Skeletal muscle satellite cell (primary cell): ENCODE data around the gene CNTN4. TPM values are rescaled to one million over a fixed set of nuclear protein-coding genes. Genes with fewer than 3 reads are reported as not detected.
"Not testable (repeated sequence)": the region's sequence is repeated elsewhere in the genome, so short reads cannot be mapped to it uniquely, and the experiment has no call there.

Experiments used
- H3K27me3 ChIP-seq: 2 replicates; pipeline ENCODE4 v1.7.0; 2013; ENCODE audit warnings: low read length; ENCODE audit not compliant: control insufficient read depth, insufficient read depth
- H3K36me3 ChIP-seq: 2 replicates; pipeline ENCODE4 v1.7.0; 2013; ENCODE audit warnings: mild to moderate bottlenecking, control low read depth, low read length; ENCODE audit not compliant: insufficient read depth
- H3K4me1 ChIP-seq: 2 replicates; pipeline ENCODE4 v1.7.0; 2013; ENCODE audit warnings: low read length; ENCODE audit not compliant: control insufficient read depth, insufficient read depth
- H3K4me2 ChIP-seq: 2 replicates; pipeline ENCODE4 v1.7.0; 2013; ENCODE audit warnings: mild to moderate bottlenecking, low read length
- H3K4me3 ChIP-seq: 2 replicates; pipeline ENCODE4 v1.7.0; 2013; ENCODE audit warnings: low read length
- H3K9ac ChIP-seq: 2 replicates; pipeline ENCODE4 v1.7.0; 2013; ENCODE audit warnings: mild to moderate bottlenecking, low read depth, low read length, moderate library complexity
- H3K9me3 ChIP-seq: replicated peaks from 2 replicates; pipeline ENCODE4 v1.7.0; 2013; ENCODE audit warnings: mild to moderate bottlenecking, control low read depth, low read length
- total RNA-seq: library from RNA; depleted of rRNA; stranded (reverse); fragments of >200 nt; gene quantifications from 2 replicates; pipeline ENCODE4 v1.2.3, GENCODE V29; 2012; rRNA removed

The CNTN4 gene
- total RNA-seq: not detected in 2 replicates

GRCh38 chr3:2098398-2099027 lies at the start of gene CNTN4:
CNTN4 (plus strand) TSS chr3:2098866.
- H3K9ac ChIP-seq: no peak within 1 kb of the TSS
- H3K9me3 ChIP-seq: no peaks in the 10 kb centered on the region
- H3K4me2 ChIP-seq: no peak within 1 kb of the TSS
- no peaks in the 10 kb centered on the region for H3K36me3 ChIP-seq
- H3K4me1 ChIP-seq: no peaks in the 10 kb centered on the region
- H3K27me3 ChIP-seq: no peaks in the 10 kb centered on the region
- H3K4me3 ChIP-seq: no peak within 1 kb of the TSS

GRCh38 chr3:2061360-2061759 lies 37.3 kb upstream of the CNTN4 start:
- H3K27me3 ChIP-seq: no peaks in the 10 kb centered on the region
- H3K4me3 ChIP-seq: no peak overlapping the region
- H3K4me2 ChIP-seq: no peak overlapping the region
- H3K9me3 ChIP-seq: peaks cover 7% of the 10 kb centered on the region
- no peaks in the 10 kb centered on the region for H3K4me1 ChIP-seq
- H3K9ac ChIP-seq: no peak overlapping the region
- H3K36me3 ChIP-seq: no peaks in the 10 kb centered on the region

GRCh38 chr3:2071531-2071930 lies 27.1 kb upstream of the CNTN4 start:
- Histone ChIP-seq H3K4me2 (no peak overlapping the region), H3K27me3 (no peaks in the 10 kb centered on the region), H3K9me3 (no peaks in the 10 kb centered on the region), H3K9ac (no peak overlapping the region), H3K36me3 (no peaks in the 10 kb centered on the region), H3K4me3 (no peak overlapping the region), H3K4me1 (no peaks in the 10 kb centered on the region)

- no peaks in the 10 kb centered on the region for H3K27me3 ChIP-seq
- H3K9me3 ChIP-seq: no peaks in the 10 kb centered on the region
- no peaks in the 10 kb centered on the region for H3K36me3 ChIP-seq
- no peak overlapping the region for H3K4me3 ChIP-seq
- no peak overlapping the region for H3K9ac ChIP-seq
- H3K4me1 ChIP-seq: no peaks in the 10 kb centered on the region
- no peak overlapping the region for H3K4me2 ChIP-seq
Observed at GRCh38 chr3:2078821-2079220, 19.8 kb upstream of the CNTN4 start.

- Histone ChIP-seq H3K4me2 (no peak overlapping the region), H3K36me3 (no peaks in the 10 kb centered on the region), H3K4me1 (no peaks in the 10 kb centered on the region), H3K27me3 (no peaks in the 10 kb centered on the region), H3K9me3 (no peaks in the 10 kb centered on the region), H3K9ac (no peak overlapping the region), H3K4me3 (no peak overlapping the region)
Observed at GRCh38 chr3:2082871-2083480, 15.7 kb upstream of the CNTN4 start.

- not testable (repeated sequence) for H3K9ac ChIP-seq
Observed at GRCh38 chr3:2083558-2083957, 15.1 kb upstream of the CNTN4 start.

GRCh38 chr3:2090095-2090911 lies 8.4 kb upstream of the CNTN4 start:
- no peak overlapping the region for H3K4me2 ChIP-seq
- H3K9me3 ChIP-seq: peaks cover 12% of the 10 kb centered on the region
- no peaks in the 10 kb centered on the region for H3K36me3 ChIP-seq
- no peaks in the 10 kb centered on the region for H3K4me1 ChIP-seq
- H3K4me3 ChIP-seq: no peak overlapping the region
- no peak overlapping the region for H3K9ac ChIP-seq
- no peaks in the 10 kb centered on the region for H3K27me3 ChIP-seq

More at GRCh38 chr3:2083558-2083957, 15.1 kb upstream of the CNTN4 start:
- H3K4me2 ChIP-seq, H3K4me1 ChIP-seq, H3K9me3 ChIP-seq, H3K36me3 ChIP-seq, H3K4me3 ChIP-seq, H3K27me3 ChIP-seq: not testable (repeated sequence)

GRCh38 chr3:2092758-2093157 lies 5.9 kb upstream of the CNTN4 start:
- Histone ChIP-seq H3K4me3 (no peak overlapping the region), H3K4me1 (no peaks in the 10 kb centered on the region), H3K9me3 (peaks cover 12% of the 10 kb centered on the region), H3K27me3 (no peaks in the 10 kb centered on the region), H3K4me2 (no peak overlapping the region), H3K9ac (no peak overlapping the region), H3K36me3 (no peaks in the 10 kb centered on the region)

GRCh38 chr3:2094941-2095340 lies 3.7 kb upstream of the CNTN4 start:
- Histone ChIP-seq H3K4me3 (no peak overlapping the region), H3K4me2 (no peak overlapping the region), H3K36me3 (no peaks in the 10 kb centered on the region), H3K9me3 (peaks cover 12% of the 10 kb centered on the region), H3K4me1 (no peaks in the 10 kb centered on the region), H3K27me3 (no peaks in the 10 kb centered on the region), H3K9ac (no peak overlapping the region)

- H3K9me3 ChIP-seq: peaks cover 5% of the 10 kb centered on the region
- no peaks in the 10 kb centered on the region for H3K27me3 ChIP-seq
- no peaks in the 10 kb centered on the region for H3K36me3 ChIP-seq
- H3K4me3 ChIP-seq: no peak overlapping the region
- no peak overlapping the region for H3K9ac ChIP-seq
- no peak overlapping the region for H3K4me2 ChIP-seq
- H3K4me1 ChIP-seq: no peaks in the 10 kb centered on the region
Observed at GRCh38 chr3:2096216-2096615, 2.5 kb upstream of the CNTN4 start.

GRCh38 chr3:2097641-2098191 lies 950 bp upstream of the CNTN4 start:
- Histone ChIP-seq H3K36me3 (no peaks in the 10 kb centered on the region), H3K9ac (no peak overlapping the region), H3K9me3 (peaks cover 4% of the 10 kb centered on the region), H3K4me1 (no peaks in the 10 kb centered on the region), H3K27me3 (no peaks in the 10 kb centered on the region), H3K4me2 (no peak overlapping the region), H3K4me3 (no peak overlapping the region)
